ENCODE data around the gene UBE2M.

DNA sequence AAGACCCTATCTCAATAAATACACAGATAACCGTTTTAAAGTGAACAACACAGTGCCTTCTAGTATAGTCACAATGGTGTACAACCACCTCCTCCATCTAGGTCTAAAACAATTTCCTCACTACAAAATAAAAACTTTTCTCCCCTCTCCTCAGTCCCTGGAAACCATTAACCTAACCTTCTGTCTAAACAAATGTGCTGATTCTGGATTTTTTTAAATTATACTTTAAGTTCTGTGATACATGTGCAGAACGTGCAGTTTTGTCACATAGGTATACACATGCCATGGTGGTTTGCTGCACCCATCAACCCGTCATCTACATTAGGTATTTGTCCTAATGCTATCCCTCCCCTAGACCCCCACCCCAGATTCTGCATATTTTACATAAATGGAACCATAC, 29.0 kb downstream of the UBE2M start:
- TF ChIP-seq EP300 (IDR thresholded peaks at IDR 0.05), result no peak
- TF ChIP-seq, protein P1, sequence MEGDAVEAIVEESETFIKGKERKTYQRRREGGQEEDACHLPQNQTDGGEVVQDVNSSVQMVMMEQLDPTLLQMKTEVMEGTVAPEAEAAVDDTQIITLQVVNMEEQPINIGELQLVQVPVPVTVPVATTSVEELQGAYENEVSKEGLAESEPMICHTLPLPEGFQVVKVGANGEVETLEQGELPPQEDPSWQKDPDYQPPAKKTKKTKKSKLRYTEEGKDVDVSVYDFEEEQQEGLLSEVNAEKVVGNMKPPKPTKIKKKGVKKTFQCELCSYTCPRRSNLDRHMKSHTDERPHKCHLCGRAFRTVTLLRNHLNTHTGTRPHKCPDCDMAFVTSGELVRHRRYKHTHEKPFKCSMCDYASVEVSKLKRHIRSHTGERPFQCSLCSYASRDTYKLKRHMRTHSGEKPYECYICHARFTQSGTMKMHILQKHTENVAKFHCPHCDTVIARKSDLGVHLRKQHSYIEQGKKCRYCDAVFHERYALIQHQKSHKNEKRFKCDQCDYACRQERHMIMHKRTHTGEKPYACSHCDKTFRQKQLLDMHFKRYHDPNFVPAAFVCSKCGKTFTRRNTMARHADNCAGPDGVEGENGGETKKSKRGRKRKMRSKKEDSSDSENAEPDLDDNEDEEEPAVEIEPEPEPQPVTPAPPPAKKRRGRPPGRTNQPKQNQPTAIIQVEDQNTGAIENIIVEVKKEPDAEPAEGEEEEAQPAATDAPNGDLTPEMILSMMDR (IDR thresholded peaks at IDR 0.05), result no peak
